ENCODE results near the gene MAB21L2.

- TF ChIP-seq CHCHD3 (CRISPR knock-in tag; IDR thresholded peaks at IDR 0.05) (no peak), PRDM10 (CRISPR knock-in tag; IDR thresholded peaks at IDR 0.05; ENCODE audit: low read depth) (no peak), NFRKB (IDR thresholded peaks at IDR 0.05) (no peak), ZNF264 (CRISPR knock-in tag; IDR thresholded peaks at IDR 0.05) (no peak), EZH2 (conservative IDR thresholded peaks at IDR 0.05; ENCODE audit: low read depth, low read length) (no peak), KLF11 (CRISPR knock-in tag; IDR thresholded peaks at IDR 0.05) (no peak), BCLAF1 (IDR thresholded peaks at IDR 0.05) (no peak), CTCF (CRISPR knock-in tag; IDR thresholded peaks at IDR 0.05) (no peak), HNRNPUL1 (IDR thresholded peaks at IDR 0.05; ENCODE audit: low read depth, low read length) (no peak)
Measured at GRCh38 chr4:150583287-150584110, 1.5 kb downstream of the MAB21L2 start.

Data from HepG2 (cell line).